ENCODE data around the gene MYH3. TPM values are rescaled to one million over a fixed set of nuclear protein-coding genes. Genes with fewer than 3 reads are reported as not detected.

The MYH3 gene
- total RNA-seq, 1 experiment from 2014 or later = 4.1 TPM

DNA sequence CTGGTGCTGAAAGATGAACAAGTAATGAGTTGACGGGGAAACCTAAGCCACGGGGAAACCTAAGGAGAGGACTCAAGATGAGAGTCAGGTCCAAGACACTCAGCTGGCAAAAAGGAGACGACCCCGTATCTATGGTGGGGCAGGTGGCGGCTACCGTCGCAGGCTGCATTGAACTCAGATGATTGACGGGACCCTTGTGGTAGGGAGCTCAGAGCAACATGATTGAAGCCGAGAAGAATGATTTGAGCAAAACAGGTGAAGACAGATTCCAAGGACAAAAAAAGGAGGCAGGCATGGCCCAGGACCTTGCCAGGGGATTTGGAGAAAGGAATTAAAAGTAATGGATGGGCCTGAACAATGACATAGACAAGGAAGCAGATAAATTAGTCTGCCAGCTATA, 7.5 kb upstream of the MYH3 start:
- intact Hi-C loops (cut with micrococcal nuclease) = no loop called here
- Histone ChIP-seq H3K79me2 (ENCODE audit: low read length) (no peaks in the 10 kb centered on the region), H3F3A (ENCODE audit: low read length, unreplicated experiment) (no peaks in the 10 kb centered on the region), H3K9ac (ENCODE audit: low read length) (no peak overlapping the region), H3K9me3 (ENCODE audit: low read length) (no peaks in the 10 kb centered on the region), H3K9me2 (replicated peaks; ENCODE audit: low read length) (no peaks in the 10 kb centered on the region), H3K4me1 (ENCODE audit: insufficient read depth, low read length) (no peaks in the 10 kb centered on the region), H3K4me2 (ENCODE audit: low read length) (no peak overlapping the region), H3K27ac (ENCODE audit: low read length) (no peak overlapping the region), H2AFZ (ENCODE audit: low read length) (no peak overlapping the region), H3K36me3 (ENCODE audit: low read depth, low read length) (no peaks in the 10 kb centered on the region), H4K20me1 (ENCODE audit: low read length) (no peaks in the 10 kb centered on the region), H3K27me3 (ENCODE audit: low read length) (no peaks in the 10 kb centered on the region), H3K4me3 (ENCODE audit: low read length) (no peak overlapping the region)
- ATAC-seq (no peak), DNase-seq (no peak)
- POLR2A ChIA-PET (ENCODE audit: unreplicated experiment) = no interaction called here
- TF ChIP-seq EZH2 (IDR thresholded peaks at IDR 0.05; ENCODE audit: low read length, unreplicated experiment) = no peak
- TF ChIP-seq EZH2phosphoT487 (IDR thresholded peaks at IDR 0.05; ENCODE audit: borderline replicate concordance, low read length) = no peak
- TF ChIP-seq, protein P1, sequence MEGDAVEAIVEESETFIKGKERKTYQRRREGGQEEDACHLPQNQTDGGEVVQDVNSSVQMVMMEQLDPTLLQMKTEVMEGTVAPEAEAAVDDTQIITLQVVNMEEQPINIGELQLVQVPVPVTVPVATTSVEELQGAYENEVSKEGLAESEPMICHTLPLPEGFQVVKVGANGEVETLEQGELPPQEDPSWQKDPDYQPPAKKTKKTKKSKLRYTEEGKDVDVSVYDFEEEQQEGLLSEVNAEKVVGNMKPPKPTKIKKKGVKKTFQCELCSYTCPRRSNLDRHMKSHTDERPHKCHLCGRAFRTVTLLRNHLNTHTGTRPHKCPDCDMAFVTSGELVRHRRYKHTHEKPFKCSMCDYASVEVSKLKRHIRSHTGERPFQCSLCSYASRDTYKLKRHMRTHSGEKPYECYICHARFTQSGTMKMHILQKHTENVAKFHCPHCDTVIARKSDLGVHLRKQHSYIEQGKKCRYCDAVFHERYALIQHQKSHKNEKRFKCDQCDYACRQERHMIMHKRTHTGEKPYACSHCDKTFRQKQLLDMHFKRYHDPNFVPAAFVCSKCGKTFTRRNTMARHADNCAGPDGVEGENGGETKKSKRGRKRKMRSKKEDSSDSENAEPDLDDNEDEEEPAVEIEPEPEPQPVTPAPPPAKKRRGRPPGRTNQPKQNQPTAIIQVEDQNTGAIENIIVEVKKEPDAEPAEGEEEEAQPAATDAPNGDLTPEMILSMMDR (conservative IDR thresholded peaks at IDR 0.05; ENCODE audit: low read depth, low read length) = no peak
- no TSS peak for BruUV-seq (replicated peaks)
- CTCF ChIA-PET = no interaction called here

DNA sequence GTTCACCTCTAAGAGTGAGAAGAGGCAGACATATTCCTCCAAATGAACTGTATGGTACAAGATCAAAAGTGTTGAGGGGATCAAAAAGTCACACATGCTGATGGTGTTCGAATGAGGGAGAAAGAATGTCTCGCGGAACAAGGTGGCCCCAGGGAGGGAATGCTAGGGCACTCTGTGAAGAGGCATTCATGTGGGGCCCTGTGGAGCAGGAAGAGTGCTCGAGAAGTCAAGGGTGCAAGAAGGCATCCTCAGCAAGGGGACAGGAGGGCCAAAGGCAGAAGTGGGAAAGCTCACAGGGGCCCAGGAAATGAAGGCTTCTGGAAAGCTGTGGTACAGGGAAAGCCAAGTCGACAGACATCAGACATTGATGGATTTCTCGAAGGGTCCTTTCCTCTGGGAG, 6.1 kb upstream of the MYH3 start:
- Histone ChIP-seq H4K20me1 (ENCODE audit: low read length) (no peaks in the 10 kb centered on the region), H3K9ac (ENCODE audit: low read length) (no peak overlapping the region), H3K4me3 (ENCODE audit: low read length) (no peak overlapping the region), H3K27me3 (ENCODE audit: low read length) (no peaks in the 10 kb centered on the region), H2AFZ (ENCODE audit: low read length) (no peak overlapping the region), H3K9me3 (ENCODE audit: low read length) (no peaks in the 10 kb centered on the region), H3K4me1 (ENCODE audit: insufficient read depth, low read length) (no peaks in the 10 kb centered on the region), H3K4me2 (ENCODE audit: low read length) (no peak overlapping the region), H3K36me3 (ENCODE audit: low read depth, low read length) (no peaks in the 10 kb centered on the region), H3K9me2 (replicated peaks; ENCODE audit: low read length) (no peaks in the 10 kb centered on the region), H3K27ac (ENCODE audit: low read length) (no peak overlapping the region), H3F3A (ENCODE audit: low read length, unreplicated experiment) (no peaks in the 10 kb centered on the region), H3K79me2 (ENCODE audit: low read length) (no peaks in the 10 kb centered on the region)
- ChIA-PET CTCF (no interaction called here), POLR2A (ENCODE audit: unreplicated experiment) (no interaction called here)
- intact Hi-C loops (cut with micrococcal nuclease) = no loop called here
- no peak for DNase-seq
- no peak for ATAC-seq
- no TSS peak for BruUV-seq (replicated peaks)
- TF ChIP-seq, protein P1 (conservative IDR thresholded peaks at IDR 0.05; ENCODE audit: low read depth, low read length) = no peak

DNA sequence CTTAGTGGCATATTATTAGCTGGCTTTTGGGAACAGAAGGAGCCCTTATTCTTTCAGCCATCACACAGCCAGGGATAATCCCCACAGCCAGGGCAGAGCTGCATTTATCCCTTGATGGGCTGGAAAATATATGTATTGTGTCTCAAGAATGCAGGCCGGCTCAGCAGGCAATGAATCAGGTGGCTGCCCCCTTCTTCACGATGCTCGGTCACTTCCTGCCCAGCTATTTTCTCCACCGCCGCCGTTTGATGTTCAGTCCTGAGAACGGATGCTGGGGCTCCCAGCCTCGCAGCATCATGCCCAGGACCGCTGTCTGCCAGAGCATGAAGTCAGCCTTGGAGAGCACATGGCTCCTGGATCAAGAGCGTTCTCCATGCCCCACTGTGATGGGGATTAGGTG, 4.3 kb upstream of the MYH3 start:
- CTCF ChIA-PET = no interaction called here
- ATAC-seq (no peak), DNase-seq (no peak)
- no TSS peak for BruUV-seq (replicated peaks)
- Histone ChIP-seq H3K79me2 (ENCODE audit: low read length) (no peaks in the 10 kb centered on the region), H3K9ac (ENCODE audit: low read length) (no peak overlapping the region), H3K9me3 (ENCODE audit: low read length) (no peaks in the 10 kb centered on the region), H3K9me2 (replicated peaks; ENCODE audit: low read length) (no peaks in the 10 kb centered on the region), H3K27me3 (ENCODE audit: low read length) (no peaks in the 10 kb centered on the region), H3K27ac (ENCODE audit: low read length) (no peak overlapping the region), H4K20me1 (ENCODE audit: low read length) (no peaks in the 10 kb centered on the region), H3K4me2 (ENCODE audit: low read length) (no peak overlapping the region), H3K4me3 (ENCODE audit: low read length) (no peak overlapping the region), H3K4me1 (ENCODE audit: insufficient read depth, low read length) (no peaks in the 10 kb centered on the region), H3F3A (ENCODE audit: low read length, unreplicated experiment) (no peaks in the 10 kb centered on the region), H2AFZ (ENCODE audit: low read length) (no peak overlapping the region), H3K36me3 (ENCODE audit: low read depth, low read length) (no peaks in the 10 kb centered on the region)
- TF ChIP-seq EZH2 (IDR thresholded peaks at IDR 0.05; ENCODE audit: low read length, unreplicated experiment) = no peak
- TF ChIP-seq EZH2phosphoT487 (IDR thresholded peaks at IDR 0.05; ENCODE audit: borderline replicate concordance, low read length) = no peak
- TF ChIP-seq, protein P1 (conservative IDR thresholded peaks at IDR 0.05; ENCODE audit: low read depth, low read length) = no peak
- POLR2A ChIA-PET (ENCODE audit: unreplicated experiment) = no interaction called here
- intact Hi-C loops (cut with micrococcal nuclease) = no loop called here
